Cardiac muscle cell (in vitro differentiated cells and primary cell): ENCODE results near the gene BID. TPM values are rescaled to one million over a fixed set of nuclear protein-coding genes. Genes with fewer than 3 reads are reported as not detected.

ENCODE experiments used
- DNase-seq, 2 donors: peaks; one replicate each; pipeline versions ENCODE4 v3.0.0 to v3.0.0-alpha.2; 2010 to 2017; ENCODE audit warnings: low read depth in 1 of 2, low spot score in 1 of 2
- H3K27ac ChIP-seq: fragments of 200-600 bp; sonication (generic); 2 replicates; pipeline ENCODE4 v1.5.1; 2016
- H3K27me3 ChIP-seq: fragments of 200-600 bp; sonication (generic); 2 replicates; pipeline ENCODE4 v1.6.0; 2016; ENCODE audit warnings: control low read depth
- H3K36me3 ChIP-seq: fragments of 200-600 bp; sonication (generic); 2 replicates; pipeline ENCODE4 v1.5.1; 2016; ENCODE audit warnings: control low read depth
- H3K4me1 ChIP-seq: fragments of 200-600 bp; sonication (generic); 2 replicates; pipeline ENCODE4 v1.8.1; 2017; ENCODE audit warnings: low read depth, mild to moderate bottlenecking, mixed run types
- H3K4me3 ChIP-seq: fragments of 200-600 bp; sonication (generic); 2 replicates; pipeline ENCODE4 v1.5.1; 2016; ENCODE audit warnings: mild to moderate bottlenecking
- H3K9me3 ChIP-seq: fragments of 200-600 bp; sonication (generic); 2 replicates; pipeline ENCODE4 v1.5.1; 2017; ENCODE audit warnings: low read depth, mild to moderate bottlenecking, control low read depth
- CTCF ChIP-seq: IDR thresholded peaks from 2 replicates; pipeline ENCODE4 v1.5.1; 2012; ENCODE audit warnings: low read depth, mild to moderate bottlenecking, low read length
- polyA plus RNA-seq: library from polyadenylated mRNA; unstranded; fragments of >200 nt; fragmentation: Nextera tagmentation; extraction: Ambion mirVana; gene quantifications from 2 replicates; pipeline ENCODE4 v1.2.1, GENCODE V29; 2016
- total RNA-seq: library from RNA; depleted of rRNA; stranded (reverse); fragments of >200 nt; gene quantifications from 2 replicates; pipeline ENCODE4 v1.2.3, GENCODE V29; 2016

BID gene
- total and polyA plus RNA-seq, 2 experiments from 2014 or later: 30.8 to 57.7 TPM

DNA sequence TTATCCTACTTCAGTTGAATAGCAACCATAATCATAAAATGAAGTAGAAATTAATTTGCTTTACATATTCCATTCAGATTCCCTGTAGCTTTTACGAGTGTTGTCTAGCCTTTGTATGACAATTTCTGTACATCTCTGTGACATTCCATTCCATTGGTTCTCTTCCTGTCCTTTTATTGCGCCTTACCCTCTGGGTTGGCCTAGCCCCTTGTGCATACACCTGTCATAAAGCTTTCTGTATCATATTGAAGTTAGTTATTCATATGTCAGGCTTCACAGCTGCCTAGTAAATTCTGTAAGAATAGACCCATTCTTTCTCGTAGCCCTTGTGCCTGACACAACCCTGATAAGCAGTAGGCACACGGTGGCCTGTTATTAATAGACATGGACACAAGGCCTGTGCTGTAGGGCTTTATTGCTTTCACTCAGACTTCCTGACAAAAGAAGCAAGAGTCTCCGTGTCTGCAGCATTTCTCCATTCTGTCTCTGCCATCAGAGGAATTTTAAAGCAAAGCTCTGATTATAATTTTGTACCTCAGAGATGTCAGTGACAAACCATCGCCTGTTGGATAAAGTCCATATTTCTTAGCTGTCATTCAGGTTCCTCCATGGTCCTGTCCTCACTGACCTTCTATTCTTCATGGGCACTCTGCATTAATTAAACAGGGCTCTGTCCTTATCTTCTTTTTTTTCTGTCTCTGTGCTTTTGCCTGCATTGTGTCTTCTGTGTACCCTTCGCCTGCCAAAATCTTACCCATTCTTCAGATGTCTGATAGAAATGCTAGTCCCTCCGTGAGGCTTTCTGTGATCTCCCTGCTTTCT, 49.4 kb downstream of the BID start:
- H3K36me3 ChIP-seq: peaks cover 13% of the 10 kb centered on the region
- DNase-seq: peak in 1 of 2 donors; percentile 66

GRCh38 chr22:17724241-17724640, 50.0 kb downstream of the BID start:
- Histone ChIP-seq H3K27me3 (no peaks in the 10 kb centered on the region), H3K36me3 (peaks cover 6% of the 10 kb centered on the region), H3K4me3 (no peak overlapping the region), H3K4me1 (peaks cover 35% of the 10 kb centered on the region), H3K27ac (peak overlapping the region; percentile 90), H3K9me3 (no peaks in the 10 kb centered on the region)
- no peak for DNase-seq
- no peak for TF ChIP-seq CTCF

More for the DNA sequence above, 49.4 kb downstream of the BID start:
- Histone ChIP-seq H3K27me3 (no peaks in the 10 kb centered on the region), H3K4me3 (no peak overlapping the region), H3K9me3 (no peaks in the 10 kb centered on the region), H3K27ac (peak overlapping the region; percentile 90), H3K4me1 (peaks cover 35% of the 10 kb centered on the region)
- TF ChIP-seq CTCF: no peak

DNA sequence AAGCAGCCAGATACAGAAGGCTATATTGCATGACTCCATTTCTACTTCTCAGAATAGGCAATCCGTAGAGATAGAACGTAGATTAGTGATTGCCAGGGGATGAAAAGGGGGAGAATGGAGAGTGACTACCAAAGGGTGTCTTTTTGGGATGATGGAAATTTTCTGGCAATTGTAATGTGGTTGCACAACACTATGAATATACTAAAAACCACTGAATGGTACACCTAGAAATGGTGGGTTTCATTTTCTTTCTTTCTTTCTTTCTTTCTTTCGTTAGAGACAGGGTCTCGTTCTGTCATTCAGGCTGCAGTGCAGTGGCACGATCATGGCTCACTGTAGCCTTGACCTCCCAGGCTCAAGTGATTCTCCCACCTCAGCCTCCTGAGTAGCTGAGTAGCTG, 54.4 kb downstream of the BID start:
- Histone ChIP-seq H3K27ac (no peak overlapping the region), H3K4me3 (no peak overlapping the region), H3K9me3 (no peaks in the 10 kb centered on the region), H3K4me1 (peaks cover 11% of the 10 kb centered on the region), H3K27me3 (no peaks in the 10 kb centered on the region), H3K36me3 (no peaks in the 10 kb centered on the region)
- TF ChIP-seq CTCF: no peak
- no peak for DNase-seq

GRCh38 chr22:17717708-17718107, 56.6 kb downstream of the BID start:
- no peak overlapping the region for H3K4me3 ChIP-seq
- peak in 1 of 2 donors; percentile 30 for DNase-seq
- H3K4me1 ChIP-seq: no peaks in the 10 kb centered on the region
- no peaks in the 10 kb centered on the region for H3K9me3 ChIP-seq
- no peaks in the 10 kb centered on the region for H3K36me3 ChIP-seq
- TF ChIP-seq CTCF: no peak
- H3K27ac ChIP-seq: no peak overlapping the region
- H3K27me3 ChIP-seq: no peaks in the 10 kb centered on the region

- no peak for TF ChIP-seq CTCF
- no peak for DNase-seq
Measured at GRCh38 chr22:17716529-17716928, 57.7 kb downstream of the BID start.

More at GRCh38 chr22:17716529-17716928, 57.7 kb downstream of the BID start:
- Histone ChIP-seq H3K36me3 (no peaks in the 10 kb centered on the region), H3K27ac (no peak overlapping the region), H3K9me3 (no peaks in the 10 kb centered on the region), H3K4me1 (no peaks in the 10 kb centered on the region), H3K4me3 (no peak overlapping the region), H3K27me3 (no peaks in the 10 kb centered on the region)
